Psoas muscle (tissue), 8 donors: Measurements from ENCODE around the gene HSBP1L1. TPM values are rescaled to one million over a fixed set of nuclear protein-coding genes. Genes with fewer than 3 reads are reported as not detected.

Experiments used
- ATAC-seq, 4 donors: fragments of 200-7000 bp; cut with Tn5 transposase; one replicate each; pipeline ENCODE4 v1.9.1; 2020; ENCODE audit warnings: moderate library complexity in 3 of 4, mild to moderate bottlenecking in 2 of 4
- DNase-seq, 2 donors: peaks; one replicate each; pipeline ENCODE4 v3.0.0-alpha.2; 2020
- H3K27ac ChIP-seq: fragments of 200-600 bp; one replicate; pipeline ENCODE4 v1.8.0; 2022
- H3K27me3 ChIP-seq, 3 donors: fragments of 200-600 bp in 1 of 3; one replicate each; pipeline versions ENCODE4 v1.6.1 to v1.8.0; 2013 to 2022; ENCODE audit warnings: low read length in 2 of 3, mild to moderate bottlenecking in 2 of 3, moderate library complexity in 1 of 3; ENCODE audit not compliant: insufficient read depth in 3 of 3
- H3K36me3 ChIP-seq, 2 donors: fragments of 200-600 bp in 1 of 2; one replicate each; pipeline versions ENCODE4 v1.6.1 to v1.8.0; 2013 to 2022; ENCODE audit warnings: low read depth in 1 of 2, mild to moderate bottlenecking in 1 of 2, moderate library complexity in 1 of 2; ENCODE audit not compliant: insufficient read depth in 1 of 2
- H3K4me1 ChIP-seq: fragments of 200-600 bp; one replicate; pipeline ENCODE4 v1.8.0; 2022
- H3K4me3 ChIP-seq: fragments of 200-600 bp; one replicate; pipeline ENCODE4 v1.8.0; 2022; ENCODE audit warnings: mild to moderate bottlenecking
- H3K9me3 ChIP-seq: fragments of 200-600 bp; one replicate; pipeline ENCODE4 v1.8.0; 2022
- CTCF ChIP-seq: fragments of 200-600 bp; IDR thresholded peaks from one replicate; pipeline ENCODE4 v1.8.0; 2022; ENCODE audit warnings: antibody characterized with exemption
- WGBS, 3 donors: extraction: QIAGEN DNeasy Blood & Tissue Kit; methylation state at CpG; one replicate each; pipeline versions ENCODE4 v1.1.6 to v1.1.7; 2013; 5-methylcytosine and 5-hydroxymethylcytosine counted together
- intact Hi-C, 2 donors: fragments of 100-400 bp; cut with DNase I; formaldehyde crosslinking; loops; one replicate each; pipeline versions ENCODE4 v1.11.0 to v1.14.2; 2022
- polyA plus RNA-seq, 3 donors: library from polyadenylated mRNA; stranded (reverse); fragments of 200-250 nt; gene quantifications; one replicate each; pipeline ENCODE4 v1.2.3, GENCODE V29; 2013
- total RNA-seq, 4 donors: library from RNA; stranded (reverse); fragmentation: NEBNext Ultra II Directional in 2 of 4; extraction: Animal tissue kit (Norgen Biotek cat#: 25700) in 2 of 4; gene quantifications; one replicate each; pipeline versions ENCODE4 v1.2.1 to v1.2.4, GENCODE V29; 2021 to 2023
- donor health status: healthy with polysubstance abuse.
- donor health status: DM: no; HTN: no; CAD: no; lungs with moderate emphysema.
- donor health status: Bipolar disorder and iron deficiency.
- donor health status: healthy.
- donor health status: DM: yes; HTN: yes; CAD: no.
- donor health status: DM: no; HTN: no; CAD: no.
- donor health status: DM: no; HTN: no; CAD: no.
- donor health status: DM: yes; HTN: yes; CAD: no.

HSBP1L1 gene
- total and polyA plus RNA-seq, 7 donors: 2.5 to 11.9 (median 8.7) TPM

DNA sequence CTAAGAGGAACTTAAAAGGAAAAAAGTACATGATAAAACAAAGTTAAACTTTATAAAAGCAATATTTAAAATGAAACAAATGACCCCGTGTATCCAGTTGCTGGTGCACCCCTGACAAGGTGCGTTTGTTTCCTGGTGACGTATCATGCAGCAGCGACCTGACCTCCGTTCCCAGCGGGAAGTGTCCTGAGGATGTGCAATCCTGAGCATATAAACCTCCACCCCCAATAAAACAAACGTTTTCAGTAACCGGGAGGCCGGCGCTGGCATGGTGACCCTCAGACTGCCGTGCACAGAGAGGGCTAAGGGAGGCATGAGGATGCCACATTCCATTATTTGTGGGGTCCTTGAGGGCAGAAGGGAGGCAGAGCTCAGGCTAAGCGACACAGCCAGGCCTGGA, 27.8 kb upstream of the HSBP1L1 start:
- H3K27me3 ChIP-seq: no peaks in the 10 kb centered on the region
- WGBS, 3 donors: 93 to 95% (median 94%) methylated on average over 12 of the region's 12 CpGs
- TF ChIP-seq CTCF: no peak
- no peak for ATAC-seq
- H3K4me3 ChIP-seq: no peak overlapping the region
- H3K27ac ChIP-seq: no peak overlapping the region
- peaks cover 0 to 6% of the 10 kb centered on the region in 2 donors for H3K36me3 ChIP-seq
- DNase-seq: peak in 1 of 2 donors; percentile 31
- intact Hi-C loops: no loop called here
- peaks cover 19% of the 10 kb centered on the region for H3K4me1 ChIP-seq
- H3K9me3 ChIP-seq: peaks cover 11% of the 10 kb centered on the region

DNA sequence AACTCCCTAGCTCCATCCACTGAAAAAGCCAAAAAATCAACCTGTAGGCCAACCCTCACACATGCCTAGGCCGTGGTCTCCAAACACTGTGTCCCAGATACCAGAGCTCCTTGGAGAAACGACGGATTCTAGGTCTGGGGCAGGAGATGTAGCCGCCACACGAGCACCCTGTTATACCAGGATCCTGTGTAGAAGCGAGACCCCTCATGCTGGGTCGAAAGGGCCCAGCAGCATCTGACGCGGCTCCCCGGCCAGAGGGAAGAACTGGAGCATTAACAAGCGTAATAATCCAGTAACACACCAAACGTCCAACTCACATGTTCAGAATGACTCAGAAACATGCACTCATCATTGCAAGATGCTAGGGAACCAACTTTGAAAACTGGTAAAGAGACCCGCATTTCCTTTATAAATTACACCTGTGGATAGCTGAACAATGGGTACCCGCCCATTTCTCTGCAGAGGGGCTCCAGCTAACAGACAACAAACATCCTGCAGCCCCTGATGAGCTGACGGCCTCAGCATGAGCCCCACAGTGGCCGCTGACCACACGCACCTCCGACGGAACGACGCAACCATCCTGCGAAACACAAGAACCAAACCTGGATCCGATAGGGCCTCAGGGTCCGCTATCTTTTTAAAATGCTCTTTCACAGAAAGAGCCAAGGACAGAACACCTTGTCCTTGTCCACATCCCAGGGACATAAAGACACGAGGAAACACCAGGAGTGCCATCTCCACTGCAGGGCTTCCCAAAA, 27.2 kb upstream of the HSBP1L1 start:
- Histone ChIP-seq H3K4me1 (peaks cover 20% of the 10 kb centered on the region), H3K36me3 (peaks cover 2 to 13% of the 10 kb centered on the region in 2 donors), H3K4me3 (no peak overlapping the region), H3K9me3 (peaks cover 11% of the 10 kb centered on the region), H3K27me3 (no peaks in the 10 kb centered on the region), H3K27ac (no peak overlapping the region)
- intact Hi-C loops: no loop called here
- DNase-seq (no peak), ATAC-seq (no peak)
- TF ChIP-seq CTCF: no peak
- WGBS, 3 donors: 95 to 96% (median 95%) methylated on average over 25 of the region's 25 CpGs

DNA sequence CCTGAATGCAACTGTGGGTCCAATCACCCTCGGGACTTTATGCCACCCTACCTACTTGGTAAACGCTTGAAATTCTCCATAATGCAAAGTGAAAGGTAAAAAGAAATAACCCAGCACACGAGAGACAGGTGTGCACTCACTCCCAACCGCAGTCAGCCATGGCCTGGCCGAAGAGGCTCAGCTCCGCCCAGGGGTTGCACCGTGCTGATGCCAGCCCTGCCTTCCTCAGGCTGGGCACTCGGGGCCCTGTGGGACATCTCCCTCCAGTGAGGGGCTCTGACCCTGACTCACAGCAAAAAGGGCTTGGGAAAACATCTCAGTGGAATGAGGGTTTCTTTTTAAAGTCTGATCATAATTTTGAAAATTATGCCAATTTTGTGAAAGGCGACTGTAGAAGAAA, 26.2 kb upstream of the HSBP1L1 start:
- Histone ChIP-seq H3K27me3 (no peaks in the 10 kb centered on the region), H3K27ac (no peak overlapping the region), H3K9me3 (peaks cover 3% of the 10 kb centered on the region), H3K4me3 (no peak overlapping the region), H3K4me1 (peaks cover 20% of the 10 kb centered on the region), H3K36me3 (peaks cover 4 to 22% of the 10 kb centered on the region in 2 donors)
- DNase-seq (peak in 1 of 2 donors; percentile 19), ATAC-seq (no peak)
- intact Hi-C loops: no loop called here
- 88 to 91% (median 90%) methylated on average over 9 of the region's 9 CpGs for WGBS, 3 donors
- TF ChIP-seq CTCF: no peak

DNA sequence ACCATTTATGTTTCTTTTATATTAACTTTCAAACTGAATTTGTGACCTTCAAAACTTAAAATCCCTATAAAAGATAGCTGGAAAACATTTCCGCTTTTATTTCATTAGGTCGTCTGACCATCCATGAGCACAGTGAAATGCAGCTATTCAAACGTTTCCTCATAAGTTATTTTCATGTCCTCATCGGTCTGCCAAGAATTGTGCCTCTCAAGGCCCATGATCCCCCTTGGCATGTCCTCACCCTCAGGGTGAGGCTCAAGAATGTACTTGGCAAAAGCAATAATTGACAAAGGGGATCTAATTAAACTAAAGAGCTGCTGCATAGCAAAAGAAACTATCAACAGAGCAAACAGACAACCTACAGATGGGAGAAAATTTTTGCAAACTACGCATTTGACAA, 25.3 kb upstream of the HSBP1L1 start:
- H3K4me1 ChIP-seq: peaks cover 20% of the 10 kb centered on the region
- H3K27ac ChIP-seq: no peak overlapping the region
- no peaks in the 10 kb centered on the region for H3K9me3 ChIP-seq
- WGBS, 3 donors: 43 to 53% (median 46%) methylated on average over 5 of the region's 5 CpGs
- intact Hi-C loops: no loop called here
- H3K36me3 ChIP-seq: peaks cover 4 to 24% of the 10 kb centered on the region in 2 donors
- TF ChIP-seq CTCF: no peak
- no peak overlapping the region for H3K4me3 ChIP-seq
- H3K27me3 ChIP-seq: no peaks in the 10 kb centered on the region
- peak in 2 of 4 donors; percentile 62 to 66 for ATAC-seq
- DNase-seq: peak in 1 of 2 donors; percentile 39
